Endodermal cell (in vitro differentiated cells): ENCODE measurements around the gene RAP2A. TPM values are rescaled to one million over a fixed set of nuclear protein-coding genes. Genes with fewer than 3 reads are reported as not detected.

ENCODE experiments used
- DNase-seq: peaks from one replicate; pipeline ENCODE4 v3.0.0-alpha.2; 2017
- H3K27ac ChIP-seq: 2 replicates; pipeline ENCODE4 v1.5.1; 2013; ENCODE audit warnings: mild to moderate bottlenecking, low read depth, low read length, moderate library complexity
- H3K27me3 ChIP-seq: 2 replicates; pipeline ENCODE4 v1.6.1; 2013; ENCODE audit warnings: mild to moderate bottlenecking, low read length, moderate library complexity; ENCODE audit not compliant: insufficient read depth, control insufficient read depth, poor library complexity, severe bottlenecking
- H3K36me3 ChIP-seq: 2 replicates; pipeline ENCODE4 v1.7.0; 2013; ENCODE audit warnings: mild to moderate bottlenecking, low read length, moderate library complexity; ENCODE audit not compliant: control insufficient read depth, insufficient read depth
- H3K4me1 ChIP-seq: one replicate; pipeline ENCODE4 v1.7.0; 2013; ENCODE audit warnings: low read length; ENCODE audit not compliant: control insufficient read depth, insufficient read depth
- H3K4me3 ChIP-seq: 2 replicates; pipeline ENCODE4 v1.5.1; 2013; ENCODE audit warnings: mild to moderate bottlenecking, low read length, moderate library complexity
- H3K9ac ChIP-seq: 2 replicates; pipeline ENCODE4 v1.6.1; 2013; ENCODE audit warnings: mild to moderate bottlenecking, low read length, moderate library complexity; ENCODE audit not compliant: poor library complexity, severe bottlenecking; ENCODE audit errors: extremely low read depth
- H3K9me3 ChIP-seq: 2 replicates; pipeline ENCODE4 v1.6.1; 2013; ENCODE audit warnings: mild to moderate bottlenecking, low read length, moderate library complexity; ENCODE audit not compliant: control insufficient read depth
- H3K27ac Mint-ChIP-seq: 2 replicates; pipeline ENCODE4 v1.8.0; 2020; ENCODE audit warnings: mixed read lengths
- H3K27me3 Mint-ChIP-seq: 2 replicates; pipeline ENCODE4 v1.8.0; 2021; ENCODE audit warnings: mild to moderate bottlenecking, mixed read lengths; ENCODE audit not compliant: insufficient read depth
- H3K36me3 Mint-ChIP-seq: 2 replicates; pipeline ENCODE4 v1.8.0; 2020; ENCODE audit warnings: low read depth, mixed read lengths
- H3K4me1 Mint-ChIP-seq: 2 replicates; pipeline ENCODE4 v1.8.0; 2020; ENCODE audit warnings: mixed read lengths
- H3K4me3 Mint-ChIP-seq: 2 replicates; pipeline ENCODE4 v1.8.0; 2020; ENCODE audit warnings: mild to moderate bottlenecking, moderate library complexity, mixed read lengths
- H3K9me3 Mint-ChIP-seq: 2 replicates; pipeline ENCODE4 v1.8.0; 2020; ENCODE audit warnings: mild to moderate bottlenecking, mixed read lengths
- WGBS, 2 experiments: methylation state at CpG; one replicate each; pipeline versions ENCODE4 v1.1.5 to v1.1.7; 2013; ENCODE audit warnings: missing lambda C conversion rate in 2 of 2, mixed read lengths in 1 of 2; ENCODE audit not compliant: insufficient coverage in 1 of 2, insufficient read length in 1 of 2; 5-methylcytosine and 5-hydroxymethylcytosine counted together
- total RNA-seq, 2 donors: library from RNA; stranded (reverse); fragmentation: NEBNext Ultra II Directional in 1 of 2; extraction: Animal tissue kit (Norgen Biotek cat#: 25700) in 1 of 2; gene quantifications; 2 replicates in 1 of 2; 3 replicates in 1 of 2; pipeline ENCODE4 v1.2.1, GENCODE V29; 2021
- TF ChIP-seq, protein P1 (sequence below): fragments of 200-600 bp; sonication (generic); conservative IDR thresholded peaks from 2 replicates; pipeline ENCODE4 v1.5.0; 2021; ENCODE audit warnings: antibody characterized with exemption, mild to moderate bottlenecking

Gene RAP2A
- total RNA-seq, 2 donors from 2014 or later: 76.7 to 83.9 TPM

DNA sequence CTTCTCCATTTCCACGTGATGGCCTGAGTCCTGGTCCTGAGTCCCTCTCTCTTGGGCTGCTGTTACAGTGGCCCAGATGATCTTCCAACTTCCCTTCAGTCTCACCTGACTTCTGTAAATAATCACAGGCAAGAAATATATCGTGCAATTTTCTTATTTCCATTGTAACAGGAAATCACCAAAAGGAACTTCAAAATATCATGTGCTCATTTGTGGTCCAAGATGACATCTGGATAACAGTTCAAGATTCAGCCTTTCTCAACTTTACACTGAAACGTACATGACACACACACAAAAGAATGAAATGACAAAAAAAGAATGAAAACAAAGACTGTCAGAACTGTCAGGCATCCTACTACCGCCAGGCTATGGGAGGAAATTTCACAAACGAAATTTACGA is 22.0 kb upstream of the RAP2A start:
- peaks cover 4% of the 10 kb centered on the region for H3K27me3 Mint-ChIP-seq
- Histone ChIP-seq H3K4me3 (no peak overlapping the region), H3K27ac (no peak overlapping the region), H3K36me3 (no peaks in the 10 kb centered on the region), H3K9ac (no peak overlapping the region), H3K4me1 (no peaks in the 10 kb centered on the region), H3K9me3 (no peaks in the 10 kb centered on the region), H3K27me3 (no peaks in the 10 kb centered on the region)
- no peak for DNase-seq
- H3K27ac Mint-ChIP-seq: no peak overlapping the region
- WGBS, 2 experiments: 91 to 94% methylated on average over 6 of the region's 6 CpGs
- no peak overlapping the region for H3K4me3 Mint-ChIP-seq
- no peaks in the 10 kb centered on the region for H3K9me3 Mint-ChIP-seq
- TF ChIP-seq, protein P1, sequence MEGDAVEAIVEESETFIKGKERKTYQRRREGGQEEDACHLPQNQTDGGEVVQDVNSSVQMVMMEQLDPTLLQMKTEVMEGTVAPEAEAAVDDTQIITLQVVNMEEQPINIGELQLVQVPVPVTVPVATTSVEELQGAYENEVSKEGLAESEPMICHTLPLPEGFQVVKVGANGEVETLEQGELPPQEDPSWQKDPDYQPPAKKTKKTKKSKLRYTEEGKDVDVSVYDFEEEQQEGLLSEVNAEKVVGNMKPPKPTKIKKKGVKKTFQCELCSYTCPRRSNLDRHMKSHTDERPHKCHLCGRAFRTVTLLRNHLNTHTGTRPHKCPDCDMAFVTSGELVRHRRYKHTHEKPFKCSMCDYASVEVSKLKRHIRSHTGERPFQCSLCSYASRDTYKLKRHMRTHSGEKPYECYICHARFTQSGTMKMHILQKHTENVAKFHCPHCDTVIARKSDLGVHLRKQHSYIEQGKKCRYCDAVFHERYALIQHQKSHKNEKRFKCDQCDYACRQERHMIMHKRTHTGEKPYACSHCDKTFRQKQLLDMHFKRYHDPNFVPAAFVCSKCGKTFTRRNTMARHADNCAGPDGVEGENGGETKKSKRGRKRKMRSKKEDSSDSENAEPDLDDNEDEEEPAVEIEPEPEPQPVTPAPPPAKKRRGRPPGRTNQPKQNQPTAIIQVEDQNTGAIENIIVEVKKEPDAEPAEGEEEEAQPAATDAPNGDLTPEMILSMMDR: no peak
- peaks cover 13% of the 10 kb centered on the region for H3K4me1 Mint-ChIP-seq
- no peaks in the 10 kb centered on the region for H3K36me3 Mint-ChIP-seq

DNA sequence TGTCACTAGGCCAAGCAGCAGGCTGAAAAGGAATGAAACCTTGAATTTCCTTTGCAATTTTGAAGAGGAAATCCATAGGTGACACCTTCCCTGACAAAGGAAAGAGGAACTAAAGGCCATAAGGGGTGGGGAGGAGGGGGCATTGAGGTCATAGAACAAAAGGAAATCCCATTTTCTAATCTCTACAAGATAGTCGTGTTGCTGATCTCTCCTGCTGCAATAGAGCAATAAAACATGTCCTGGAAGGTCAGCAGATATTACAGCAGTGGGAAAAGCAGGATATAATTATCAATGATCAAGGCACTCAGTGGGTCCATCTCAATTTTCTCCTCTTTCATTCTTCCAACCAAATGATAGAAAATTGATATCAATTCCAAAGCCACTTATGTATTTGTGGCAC is 20.3 kb upstream of the RAP2A start:
- Histone ChIP-seq H3K27me3 (no peaks in the 10 kb centered on the region), H3K9ac (no peak overlapping the region), H3K36me3 (no peaks in the 10 kb centered on the region), H3K4me1 (no peaks in the 10 kb centered on the region), H3K9me3 (no peaks in the 10 kb centered on the region), H3K4me3 (peak overlapping the region; percentile 48), H3K27ac (no peak overlapping the region)
- H3K36me3 Mint-ChIP-seq: no peaks in the 10 kb centered on the region
- 8% methylated on average over 1 of the region's 1 CpG; no CpG with 5 or more reads in 1 of the 2 experiments for WGBS, 2 experiments
- no peak overlapping the region for H3K27ac Mint-ChIP-seq
- peaks cover 13% of the 10 kb centered on the region for H3K4me1 Mint-ChIP-seq
- H3K27me3 Mint-ChIP-seq: peaks cover 2% of the 10 kb centered on the region
- TF ChIP-seq, protein P1: no peak
- no peak for DNase-seq
- H3K4me3 Mint-ChIP-seq: no peak overlapping the region
- H3K9me3 Mint-ChIP-seq: no peaks in the 10 kb centered on the region

DNA sequence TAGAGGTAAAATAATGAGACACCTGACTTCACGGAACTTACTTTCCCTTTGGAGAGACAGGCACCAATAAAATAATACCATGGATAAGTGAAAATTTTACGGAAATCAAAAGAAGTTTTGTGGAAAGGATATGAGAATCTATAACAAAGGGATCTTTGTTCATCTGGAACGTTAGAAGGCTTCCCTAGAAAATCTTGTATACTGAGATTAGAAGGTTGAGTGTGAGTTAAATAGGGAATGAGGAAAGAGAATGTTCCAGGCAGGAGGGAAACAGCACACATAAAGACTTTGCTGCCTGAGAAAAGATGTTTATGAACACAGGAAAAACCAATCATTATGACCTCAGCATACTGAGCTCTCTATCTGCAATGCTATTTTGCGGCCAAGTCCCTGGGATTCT is 19.6 kb upstream of the RAP2A start:
- TF ChIP-seq, protein P1: no peak
- Histone ChIP-seq H3K27ac (no peak overlapping the region), H3K9ac (no peak overlapping the region), H3K9me3 (no peaks in the 10 kb centered on the region), H3K36me3 (no peaks in the 10 kb centered on the region), H3K4me3 (no peak overlapping the region), H3K27me3 (no peaks in the 10 kb centered on the region), H3K4me1 (no peaks in the 10 kb centered on the region)
- Mint-ChIP-seq H3K4me1 (peaks cover 13% of the 10 kb centered on the region), H3K4me3 (no peak overlapping the region), H3K27ac (no peak overlapping the region), H3K36me3 (no peaks in the 10 kb centered on the region), H3K9me3 (no peaks in the 10 kb centered on the region), H3K27me3 (peaks cover 2% of the 10 kb centered on the region)
- 63 to 84% methylated on average over 2 to 3 of the region's 4 CpGs for WGBS, 2 experiments
- no peak for DNase-seq
